ENCODE data around the gene PCDH9.

PCDH9 gene

DNA sequence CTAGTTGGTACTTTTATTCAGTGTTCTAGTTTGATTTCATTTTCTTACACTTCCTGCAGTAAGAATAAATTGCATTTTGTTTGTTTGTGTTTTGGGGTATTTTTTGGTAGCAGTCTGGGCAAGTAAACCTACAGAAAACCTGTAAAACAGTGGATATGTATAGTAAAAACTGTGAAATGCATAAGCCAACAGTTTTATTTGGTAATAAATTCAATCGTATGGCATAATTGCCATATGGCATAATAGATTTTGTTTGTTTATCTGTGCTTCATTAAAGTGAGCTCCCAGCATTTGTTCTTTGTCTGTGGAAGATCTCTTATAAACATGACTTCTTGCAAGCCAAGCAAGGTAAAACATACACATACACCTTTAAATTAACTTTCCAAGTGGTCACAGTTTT is 111.9 kb downstream of the PCDH9 start:
- TF ChIP-seq, protein P1, sequence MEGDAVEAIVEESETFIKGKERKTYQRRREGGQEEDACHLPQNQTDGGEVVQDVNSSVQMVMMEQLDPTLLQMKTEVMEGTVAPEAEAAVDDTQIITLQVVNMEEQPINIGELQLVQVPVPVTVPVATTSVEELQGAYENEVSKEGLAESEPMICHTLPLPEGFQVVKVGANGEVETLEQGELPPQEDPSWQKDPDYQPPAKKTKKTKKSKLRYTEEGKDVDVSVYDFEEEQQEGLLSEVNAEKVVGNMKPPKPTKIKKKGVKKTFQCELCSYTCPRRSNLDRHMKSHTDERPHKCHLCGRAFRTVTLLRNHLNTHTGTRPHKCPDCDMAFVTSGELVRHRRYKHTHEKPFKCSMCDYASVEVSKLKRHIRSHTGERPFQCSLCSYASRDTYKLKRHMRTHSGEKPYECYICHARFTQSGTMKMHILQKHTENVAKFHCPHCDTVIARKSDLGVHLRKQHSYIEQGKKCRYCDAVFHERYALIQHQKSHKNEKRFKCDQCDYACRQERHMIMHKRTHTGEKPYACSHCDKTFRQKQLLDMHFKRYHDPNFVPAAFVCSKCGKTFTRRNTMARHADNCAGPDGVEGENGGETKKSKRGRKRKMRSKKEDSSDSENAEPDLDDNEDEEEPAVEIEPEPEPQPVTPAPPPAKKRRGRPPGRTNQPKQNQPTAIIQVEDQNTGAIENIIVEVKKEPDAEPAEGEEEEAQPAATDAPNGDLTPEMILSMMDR (conservative IDR thresholded peaks at IDR 0.05; ENCODE audit: control insufficient read depth, insufficient read depth, low read depth, low read length), result no peak
- H3K4me3 ChIP-seq (ENCODE audit: control insufficient read depth, low read depth, low read length), result no peak overlapping the region
- no peak for DNase-seq (ENCODE audit: low read depth)

DNA sequence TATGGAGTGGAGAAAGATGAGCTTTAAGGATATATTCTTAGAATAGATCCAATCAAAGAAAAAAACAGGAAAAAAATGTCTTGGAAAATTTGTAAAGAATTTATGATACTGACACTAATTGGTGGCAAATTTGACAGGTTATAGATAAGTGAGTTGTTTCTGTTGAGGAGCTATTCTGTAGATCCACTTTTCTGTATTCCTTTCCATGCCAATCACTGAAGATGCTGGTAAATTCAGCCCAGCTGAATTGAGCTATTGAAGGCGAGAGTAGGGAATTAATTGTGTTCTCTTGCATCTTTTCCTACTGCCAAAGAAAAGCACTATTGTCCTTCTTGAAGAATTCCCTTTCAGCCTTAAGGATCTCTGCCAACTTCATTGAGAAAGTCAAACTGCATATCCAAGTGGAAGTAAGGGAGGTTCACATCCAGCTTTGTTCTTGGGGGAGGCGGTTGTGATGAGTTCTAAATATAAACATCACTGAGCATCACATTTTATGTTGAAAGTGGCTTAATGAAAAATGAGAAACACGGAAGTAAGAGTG is 113.1 kb downstream of the PCDH9 start:
- no peak overlapping the region for H3K4me3 ChIP-seq (ENCODE audit: control insufficient read depth, low read depth, low read length)
- TF ChIP-seq, protein P1 (conservative IDR thresholded peaks at IDR 0.05; ENCODE audit: control insufficient read depth, insufficient read depth, low read depth, low read length), result no peak
- DNase-seq (ENCODE audit: low read depth), result no peak

DNA sequence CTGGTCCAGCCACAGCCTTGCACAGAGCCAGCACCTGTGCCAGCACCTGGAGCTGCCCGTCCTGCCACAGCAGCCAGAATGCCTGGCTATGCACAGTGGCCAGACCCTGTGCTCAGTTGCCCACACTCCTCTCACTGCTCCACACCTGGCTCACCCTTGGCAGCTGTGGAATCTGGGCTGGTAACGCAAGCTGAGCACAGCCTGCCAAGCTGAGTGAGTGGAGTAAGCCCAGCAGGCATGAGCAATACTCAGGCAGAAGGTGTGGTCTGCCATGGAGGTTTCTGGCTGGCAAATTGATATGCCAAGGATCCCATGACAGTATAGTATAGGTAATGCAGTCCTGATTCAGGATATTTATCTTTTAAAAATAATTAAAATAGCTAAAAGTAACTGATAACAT is 122.2 kb downstream of the PCDH9 start:
- no peak overlapping the region for H3K4me3 ChIP-seq (ENCODE audit: control insufficient read depth, low read depth, low read length)
- no peak for DNase-seq (ENCODE audit: low read depth)
- TF ChIP-seq, protein P1 (conservative IDR thresholded peaks at IDR 0.05; ENCODE audit: control insufficient read depth, insufficient read depth, low read depth, low read length), result no peak

DNA sequence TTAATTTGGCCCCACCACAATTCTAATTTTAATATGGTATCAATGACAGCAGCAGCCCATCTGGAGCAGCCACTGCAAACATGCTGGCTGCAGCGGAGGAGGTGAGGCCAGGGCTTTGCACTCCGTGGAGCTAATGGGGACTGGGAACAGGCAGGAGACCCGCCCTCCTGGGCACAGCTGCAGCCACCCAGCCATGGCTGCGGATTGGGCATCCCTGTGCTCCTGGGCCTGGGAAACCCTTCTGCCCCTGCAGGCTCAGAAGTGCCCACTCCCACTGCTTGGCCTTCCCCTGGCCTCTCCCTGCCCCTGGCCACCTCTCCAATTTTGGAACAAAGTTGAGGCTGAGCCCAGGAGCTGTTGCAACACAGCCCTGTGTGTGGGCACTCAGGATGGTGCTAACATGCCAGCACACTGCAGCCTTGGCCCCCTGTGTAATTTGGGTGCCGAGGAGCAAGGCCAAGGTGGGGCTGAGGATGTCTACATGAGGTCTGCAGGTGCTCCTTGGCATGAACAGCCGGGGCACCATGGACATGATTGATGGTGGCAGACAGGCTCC is 123.6 kb downstream of the PCDH9 start:
- DNase-seq (ENCODE audit: low read depth), result no peak
- H3K4me3 ChIP-seq (ENCODE audit: control insufficient read depth, low read depth, low read length), result no peak overlapping the region
- TF ChIP-seq, protein P1 (conservative IDR thresholded peaks at IDR 0.05; ENCODE audit: control insufficient read depth, insufficient read depth, low read depth, low read length), result no peak

DNA sequence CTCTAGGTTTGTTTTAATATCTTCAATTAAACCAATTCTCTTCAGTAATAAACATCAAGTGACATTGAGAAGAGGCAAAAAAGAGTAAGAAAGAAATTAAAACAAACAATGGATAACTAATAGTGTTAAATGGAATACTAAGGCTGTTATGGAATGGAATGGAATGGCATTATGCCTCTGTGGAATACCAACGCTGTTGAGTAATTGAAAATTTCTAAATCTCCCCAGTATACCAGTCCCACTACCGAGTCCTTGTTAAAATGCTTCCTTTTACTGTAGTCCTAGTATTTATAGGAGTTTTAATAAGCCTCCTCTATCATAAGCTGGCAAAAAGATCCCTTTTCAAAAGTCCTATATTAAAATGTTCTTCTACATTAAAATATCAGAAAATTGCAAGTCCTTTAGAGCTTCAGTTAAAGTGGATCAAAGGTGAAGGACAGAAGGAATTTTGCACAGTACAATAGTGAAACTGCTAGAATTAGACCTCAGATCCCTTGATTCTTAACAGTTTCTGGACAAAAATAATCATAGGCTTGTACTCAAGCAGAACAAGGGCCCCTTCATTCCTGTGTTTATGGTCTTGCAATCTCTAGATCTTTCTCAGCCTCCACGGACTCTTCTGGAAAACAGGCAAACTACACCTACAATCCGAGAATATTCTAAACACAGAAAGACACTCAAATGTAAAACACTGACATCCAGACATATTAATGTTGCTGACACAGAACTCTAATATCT is 128.2 kb downstream of the PCDH9 start:
- H3K4me3 ChIP-seq (ENCODE audit: control insufficient read depth, low read depth, low read length), result no peak overlapping the region
- DNase-seq (ENCODE audit: low read depth), result no peak
- TF ChIP-seq, protein P1 (conservative IDR thresholded peaks at IDR 0.05; ENCODE audit: control insufficient read depth, insufficient read depth, low read depth, low read length), result no peak

DNA sequence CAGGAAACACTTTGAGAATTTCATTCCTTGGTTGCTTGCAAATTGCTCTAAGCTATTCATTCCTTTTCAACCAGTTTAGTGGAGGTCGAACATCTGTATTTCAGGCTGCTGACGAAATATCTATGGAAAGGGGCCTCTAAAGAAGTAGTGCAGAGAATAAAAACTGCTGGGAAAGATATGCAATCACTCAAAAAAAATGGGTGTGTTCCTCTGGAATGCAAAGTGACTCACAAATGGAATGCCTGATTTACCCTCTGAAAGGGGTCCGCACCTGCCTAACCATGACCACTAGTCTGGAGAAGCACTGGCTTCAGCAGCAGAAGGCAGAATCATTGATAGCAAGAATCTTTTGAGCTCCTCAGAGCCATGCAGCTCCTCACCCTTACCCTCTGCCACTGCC is 129.4 kb downstream of the PCDH9 start:
- DNase-seq (ENCODE audit: low read depth), result no peak
- H3K4me3 ChIP-seq (ENCODE audit: control insufficient read depth, low read depth, low read length), result no peak overlapping the region
- TF ChIP-seq, protein P1 (conservative IDR thresholded peaks at IDR 0.05; ENCODE audit: control insufficient read depth, insufficient read depth, low read depth, low read length), result no peak
